Sigmoid colon (tissue), 7 donors: ENCODE results near the gene KLHL21. TPM values are rescaled to one million over a fixed set of nuclear protein-coding genes. Genes with fewer than 3 reads are reported as not detected.

Experiments
- DNase-seq: peaks from one replicate; pipeline ENCODE4 v3.0.0-alpha.2; 2019
- H3K27ac ChIP-seq, 4 donors: fragments of 200-600 bp; sonication (generic); one replicate each; pipeline ENCODE4 v1.5.1; 2016 to 2019; ENCODE audit warnings: mild to moderate bottlenecking in 1 of 4
- H3K27me3 ChIP-seq, 3 donors: fragments of 200-600 bp; sonication (generic); one replicate each; pipeline ENCODE4 v1.5.1; 2019; ENCODE audit warnings: mild to moderate bottlenecking in 1 of 3
- H3K36me3 ChIP-seq, 4 donors: fragments of 200-600 bp; sonication (generic); one replicate each; pipeline ENCODE4 v1.5.1; 2016 to 2019
- H3K4me1 ChIP-seq, 4 donors: fragments of 200-600 bp; sonication (generic); one replicate each; pipeline ENCODE4 v1.5.1; 2017 to 2019
- H3K4me3 ChIP-seq, 4 donors: fragments of 200-600 bp; sonication (generic); one replicate each; pipeline ENCODE4 v1.5.1; 2017 to 2019; ENCODE audit warnings: mild to moderate bottlenecking in 2 of 4, moderate library complexity in 1 of 4
- H3K9me3 ChIP-seq, 4 donors: fragments of 200-600 bp in 3 of 4; sonication (generic) in 3 of 4; one replicate each; pipeline versions ENCODE4 v1.5.1 to v1.6.1; 2013 to 2019
- CTCF ChIP-seq, 4 experiments: fragments of 450-650 bp in 3 of 4; fragments of 200-600 bp in 1 of 4; IDR thresholded peaks; one replicate each; pipeline ENCODE4 v1.5.1; 2016 to 2019; ENCODE audit warnings: antibody characterized with exemption in 4 of 4, mild to moderate bottlenecking in 3 of 4, moderate library complexity in 2 of 4
- EP300 ChIP-seq, 4 donors: sonication (generic); formaldehyde crosslinking; IDR thresholded peaks; one replicate each; pipeline ENCODE4 v1.6.1; 2017; ENCODE audit warnings: antibody characterized with exemption in 4 of 4
- POLR2A ChIP-seq, 2 donors: fragments of 450-650 bp; IDR thresholded peaks; one replicate each; pipeline ENCODE4 v1.6.1; 2016; ENCODE audit warnings: antibody characterized with exemption in 2 of 2, mild to moderate bottlenecking in 2 of 2, moderate library complexity in 2 of 2
- POLR2AphosphoS5 ChIP-seq, 4 donors: sonication (generic); formaldehyde crosslinking; IDR thresholded peaks; one replicate each; pipeline ENCODE4 v1.6.1; 2017; ENCODE audit warnings: antibody characterized with exemption in 4 of 4
- WGBS, 2 donors: extraction: QIAGEN DNeasy Blood & Tissue Kit; methylation state at CpG; one replicate each; pipeline ENCODE4 v1.1.7; 2013; 5-methylcytosine and 5-hydroxymethylcytosine counted together
- intact Hi-C: fragments of 100-400 bp; cut with DNase I; formaldehyde crosslinking; loops from one replicate; pipeline ENCODE4 v1.15.1; 2023
- polyA plus RNA-seq, 3 donors: library from polyadenylated mRNA; stranded (reverse); fragments of 200-250 nt; gene quantifications; one replicate each; pipeline ENCODE4 v1.2.3, GENCODE V29; 2013
- total RNA-seq, 4 donors: library from RNA; depleted of rRNA; stranded (reverse); fragments of >200 nt; gene quantifications; one replicate each; pipeline ENCODE4 v1.1.0, GENCODE V29; 2016
- donor health status: healthy with polysubstance abuse.
- donor health status: Bipolar disorder and iron deficiency.
- donor health status: healthy.

The KLHL21 gene
- total and polyA plus RNA-seq, 7 donors = 4.8 to 83.6 (median 54.0) TPM

- TF ChIP-seq POLR2A (IDR thresholded peaks at IDR 0.05) = peak; percentile 95
- TF ChIP-seq EP300 (IDR thresholded peaks at IDR 0.05) = no peak
- TF ChIP-seq POLR2AphosphoS5 (IDR thresholded peaks at IDR 0.05) = peak; percentile 99
- peak; percentile 100 for DNase-seq
- intact Hi-C loops = loop anchor here (1.0 to 5.0 kb wide), 4 partner anchors 21 to 123 kb away; partner anchors contain the start of genes DNAJC11 and NOL9
- Histone ChIP-seq H3K27ac (peak within 1 kb of the TSS; percentile 92 to 97 (median 94)), H3K27me3 (no peaks in the 10 kb centered on the region), H3K9me3 (no peaks in the 10 kb centered on the region), H3K4me3 (peak within 1 kb of the TSS; percentile 79 to 93 (median 86)), H3K4me1 (peaks cover 0 to 34% (median 29%) of the 10 kb centered on the region in 4 donors), H3K36me3 (no peaks in the 10 kb centered on the region)
- 13 to 17% methylated on average over 58 of the region's 58 CpGs for WGBS, 2 donors
Measured at GRCh38 chr1:6579374-6580118, 23.1 kb downstream of the KLHL21 start, which contains the start of gene ZBTB48. ZBTB48 (plus strand) TSS chr1:6579994; CDS start chr1:6580610, 616 bp downstream.

GRCh38 chr1:6578624-6579373, 23.9 kb downstream of the KLHL21 start:
- peak overlapping the region in 3 of 4 donors; percentile 79 to 86 (median 86) for H3K4me3 ChIP-seq
- TF ChIP-seq POLR2A (IDR thresholded peaks at IDR 0.05) (no peak), POLR2AphosphoS5 (IDR thresholded peaks at IDR 0.05) (no peak)
- no peaks in the 10 kb centered on the region for H3K27me3 ChIP-seq
- H3K27ac ChIP-seq = peak overlapping the region; percentile 92 to 97 (median 94)
- H3K9me3 ChIP-seq = no peaks in the 10 kb centered on the region
- H3K4me1 ChIP-seq = peaks cover 0 to 34% (median 29%) of the 10 kb centered on the region in 4 donors
- WGBS, 2 donors = 88 to 92% methylated on average over 14 of the region's 14 CpGs
- intact Hi-C loops = loop anchor here (1.0 kb wide), 1 partner anchor 24 kb away; the partner anchor contains the start of gene NOL9
- H3K36me3 ChIP-seq = no peaks in the 10 kb centered on the region
- no peak for DNase-seq

GRCh38 chr1:6577831-6578525, 24.7 kb downstream of the KLHL21 start:
- no peaks in the 10 kb centered on the region for H3K36me3 ChIP-seq
- 82 to 85% methylated on average over 6 of the region's 6 CpGs for WGBS, 2 donors
- H3K4me1 ChIP-seq = peaks cover 0 to 34% (median 29%) of the 10 kb centered on the region in 4 donors
- intact Hi-C loops = no loop called here
- no peaks in the 10 kb centered on the region for H3K9me3 ChIP-seq
- H3K4me3 ChIP-seq = no peak overlapping the region
- no peak for DNase-seq
- H3K27ac ChIP-seq = peak overlapping the region in 2 of 4 donors; percentile 95 to 97
- TF ChIP-seq POLR2AphosphoS5 (IDR thresholded peaks at IDR 0.05) = no peak
- no peak for TF ChIP-seq EP300 (IDR thresholded peaks at IDR 0.05)
- no peak for TF ChIP-seq CTCF (IDR thresholded peaks at IDR 0.05)
- no peak for TF ChIP-seq POLR2A (IDR thresholded peaks at IDR 0.05)
- H3K27me3 ChIP-seq = no peaks in the 10 kb centered on the region

- TF ChIP-seq EP300 (IDR thresholded peaks at IDR 0.05) (no peak), POLR2A (IDR thresholded peaks at IDR 0.05) (no peak), CTCF (IDR thresholded peaks at IDR 0.05) (no peak), POLR2AphosphoS5 (IDR thresholded peaks at IDR 0.05) (no peak)
- Histone ChIP-seq H3K27me3 (no peaks in the 10 kb centered on the region), H3K4me1 (peaks cover 0 to 10% (median 9%) of the 10 kb centered on the region in 4 donors), H3K9me3 (no peaks in the 10 kb centered on the region), H3K4me3 (no peak overlapping the region), H3K36me3 (no peaks in the 10 kb centered on the region), H3K27ac (no peak overlapping the region)
- DNase-seq = no peak
- intact Hi-C loops = no loop called here
- WGBS, 2 donors = 82 to 91% methylated on average over 14 of the region's 14 CpGs
Measured at GRCh38 chr1:6574818-6575217, 27.9 kb downstream of the KLHL21 start.

GRCh38 chr1:6574025-6574620, 28.5 kb downstream of the KLHL21 start:
- Histone ChIP-seq H3K4me1 (peaks cover 0 to 5% (median 5%) of the 10 kb centered on the region in 4 donors), H3K4me3 (no peak overlapping the region), H3K9me3 (no peaks in the 10 kb centered on the region), H3K27ac (no peak overlapping the region), H3K36me3 (no peaks in the 10 kb centered on the region), H3K27me3 (no peaks in the 10 kb centered on the region)
- WGBS, 2 donors = 87 to 89% methylated on average over 8 of the region's 8 CpGs
- intact Hi-C loops = no loop called here
- DNase-seq = no peak
- TF ChIP-seq POLR2AphosphoS5 (IDR thresholded peaks at IDR 0.05) = no peak
- TF ChIP-seq EP300 (IDR thresholded peaks at IDR 0.05) = no peak
- TF ChIP-seq POLR2A (IDR thresholded peaks at IDR 0.05) = no peak
- TF ChIP-seq CTCF (IDR thresholded peaks at IDR 0.05) = no peak
